ENCODE results near the gene S100A1. TPM values are rescaled to one million over a fixed set of nuclear protein-coding genes. Genes with fewer than 3 reads are reported as not detected.
A peak's percentile ranks its signal among the peaks of the same experiment; 100 is the strongest.
"Not testable (repeated sequence)": the region's sequence is repeated elsewhere in the genome, so short reads cannot be mapped to it uniquely, and the experiment has no call there.

S100A1 gene
- total and polyA plus RNA-seq, 2 of the 13 experiments (the other 11 are each of a cell fraction or from before 2014, with no cell fraction given), result 120 to 251 TPM

- WGBS (ENCODE audit: low lambda C conversion rate), result 95% methylated on average over 4 of the region's 4 CpGs
- Histone ChIP-seq H3K9ac (ENCODE audit: insufficient read depth, low read depth, low read length) (no peak overlapping the region), H2AFZ (ENCODE audit: low read length) (no peak overlapping the region), H3K4me2 (ENCODE audit: low read depth, low read length) (no peak overlapping the region), H4K20me1 (ENCODE audit: insufficient read depth, low read length) (no peaks in the 10 kb centered on the region), H3K27me3 (ENCODE audit: control insufficient read depth in 1 of 2, insufficient read depth in 2 of 2, low read length in 2 of 2) (no peaks in the 10 kb centered on the region; a peak in 1 of 5 replicates), H3K4me3 (replicated peaks in 1 of 3; ENCODE audit: insufficient read depth in 1 of 3, low read depth in 2 of 3, low read length in 3 of 3) (no peak overlapping the region), H3K9me3 (ENCODE audit: low read length) (no peaks in the 10 kb centered on the region), H3K27ac (ENCODE audit: extremely low read length, insufficient read depth, low read length) (no peak overlapping the region), H3K36me3 (replicated peaks in 1 of 2; ENCODE audit: control insufficient read depth in 1 of 2, insufficient read depth in 2 of 2, low read length in 2 of 2) (peaks cover 29 to 66% of the 10 kb centered on the region in 2 experiments), H3K4me1 (ENCODE audit: insufficient read depth, low read length) (peaks cover 29% of the 10 kb centered on the region), H3K79me2 (ENCODE audit: insufficient read depth, low read length) (peaks cover 33% of the 10 kb centered on the region)
- FAIRE-seq (no peak), ATAC-seq (no peak), DNase-seq (ENCODE audit: low spot score) (no peak)
- CTCF ChIA-PET (ENCODE audit: low intra/inter-chr PET ratio, low total read pairs), result no interaction called here
- POLR2A ChIA-PET, result no interaction called here
- intact Hi-C loops (cut with micrococcal nuclease; ENCODE audit: unreplicated experiment) (no loop called here), in situ Hi-C loops (cut with HindIII; ENCODE audit: extremely low pct_ligation_motif_present, low pct_unique_long_range_greater_than_20kb) (no loop called here)
- peak; percentile 36; the same call in 1 of the 2 replicates for TF ChIP-seq RBFOX2 (IDR thresholded peaks at IDR 0.05; ENCODE audit: low read depth, low read length)
- no peak for TF ChIP-seq ZMYM3 (CRISPR knock-in tag; IDR thresholded peaks at IDR 0.05)
- BruUV-seq (replicated peaks), result no TSS peak
Observed at GRCh38 chr1:153667439-153667838, 39.2 kb downstream of the S100A1 start.

- H4K20me1 ChIP-seq (ENCODE audit: insufficient read depth, low read length); CTCF ChIA-PET (ENCODE audit: low intra/inter-chr PET ratio, low total read pairs); H3K4me3 ChIP-seq (replicated peaks in 1 of 3; ENCODE audit: insufficient read depth in 1 of 3, low read depth in 2 of 3, low read length in 3 of 3); H3K9ac ChIP-seq (ENCODE audit: insufficient read depth, low read depth, low read length); H2AFZ ChIP-seq (ENCODE audit: low read length); BruUV-seq (replicated peaks); FAIRE-seq; H3K27me3 ChIP-seq (ENCODE audit: control insufficient read depth in 1 of 2, insufficient read depth in 2 of 2, low read length in 2 of 2); H3K9me3 ChIP-seq (ENCODE audit: low read length); H3K27ac ChIP-seq (ENCODE audit: extremely low read length, insufficient read depth, low read length); in situ Hi-C loops (cut with HindIII; ENCODE audit: extremely low pct_ligation_motif_present, low pct_unique_long_range_greater_than_20kb); DNase-seq (ENCODE audit: low spot score); ATAC-seq; intact Hi-C loops (cut with micrococcal nuclease; ENCODE audit: unreplicated experiment): not testable (repeated sequence)
- peak overlapping the region; percentile 36; the same call in 1 of the 2 replicates for H3K4me2 ChIP-seq (ENCODE audit: low read depth, low read length)
- peaks cover 29% of the 10 kb centered on the region for H3K4me1 ChIP-seq (ENCODE audit: insufficient read depth, low read length)
- POLR2A ChIA-PET, result interaction anchor here (1.3 kb wide), 1 partner anchor 35 kb away, joined by 5 read pairs; the partner anchor contains the start of gene CHTOP
- WGBS (ENCODE audit: low lambda C conversion rate), result 97% methylated on average over 8 of the region's 8 CpGs
- peaks cover 23 to 55% of the 10 kb centered on the region in 2 experiments for H3K36me3 ChIP-seq (replicated peaks in 1 of 2; ENCODE audit: control insufficient read depth in 1 of 2, insufficient read depth in 2 of 2, low read length in 2 of 2)
- H3K79me2 ChIP-seq (ENCODE audit: insufficient read depth, low read length), result peaks cover 33% of the 10 kb centered on the region
Observed at GRCh38 chr1:153668672-153669071, 40.4 kb downstream of the S100A1 start.
